ENCODE data around the gene FETUB.
"Not testable (repeated sequence)": the region's sequence is repeated elsewhere in the genome, so short reads cannot be mapped to it uniquely, and the experiment has no call there.

FETUB gene

GRCh38 chr3:186627852-186628414, 12.3 kb upstream of the FETUB start:
- TF ChIP-seq, protein P1, sequence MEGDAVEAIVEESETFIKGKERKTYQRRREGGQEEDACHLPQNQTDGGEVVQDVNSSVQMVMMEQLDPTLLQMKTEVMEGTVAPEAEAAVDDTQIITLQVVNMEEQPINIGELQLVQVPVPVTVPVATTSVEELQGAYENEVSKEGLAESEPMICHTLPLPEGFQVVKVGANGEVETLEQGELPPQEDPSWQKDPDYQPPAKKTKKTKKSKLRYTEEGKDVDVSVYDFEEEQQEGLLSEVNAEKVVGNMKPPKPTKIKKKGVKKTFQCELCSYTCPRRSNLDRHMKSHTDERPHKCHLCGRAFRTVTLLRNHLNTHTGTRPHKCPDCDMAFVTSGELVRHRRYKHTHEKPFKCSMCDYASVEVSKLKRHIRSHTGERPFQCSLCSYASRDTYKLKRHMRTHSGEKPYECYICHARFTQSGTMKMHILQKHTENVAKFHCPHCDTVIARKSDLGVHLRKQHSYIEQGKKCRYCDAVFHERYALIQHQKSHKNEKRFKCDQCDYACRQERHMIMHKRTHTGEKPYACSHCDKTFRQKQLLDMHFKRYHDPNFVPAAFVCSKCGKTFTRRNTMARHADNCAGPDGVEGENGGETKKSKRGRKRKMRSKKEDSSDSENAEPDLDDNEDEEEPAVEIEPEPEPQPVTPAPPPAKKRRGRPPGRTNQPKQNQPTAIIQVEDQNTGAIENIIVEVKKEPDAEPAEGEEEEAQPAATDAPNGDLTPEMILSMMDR (conservative IDR thresholded peaks at IDR 0.05; ENCODE audit: low read length) = no peak
- no peak overlapping the region for H3K4me3 ChIP-seq (ENCODE audit: low read length)
- no peak for DNase-seq (ENCODE audit: low read depth)

GRCh38 chr3:186628756-186629155, 11.4 kb upstream of the FETUB start:
- no peak for DNase-seq (ENCODE audit: low read depth)
- TF ChIP-seq, protein P1 (conservative IDR thresholded peaks at IDR 0.05; ENCODE audit: low read length) = no peak
- no peak overlapping the region for H3K4me3 ChIP-seq (ENCODE audit: low read length)

GRCh38 chr3:186630950-186631641, 9.1 kb upstream of the FETUB start:
- no peak overlapping the region for H3K4me3 ChIP-seq (ENCODE audit: low read length)
- TF ChIP-seq, protein P1 (conservative IDR thresholded peaks at IDR 0.05; ENCODE audit: low read length) = no peak
- DNase-seq (ENCODE audit: low read depth) = no peak

DNA sequence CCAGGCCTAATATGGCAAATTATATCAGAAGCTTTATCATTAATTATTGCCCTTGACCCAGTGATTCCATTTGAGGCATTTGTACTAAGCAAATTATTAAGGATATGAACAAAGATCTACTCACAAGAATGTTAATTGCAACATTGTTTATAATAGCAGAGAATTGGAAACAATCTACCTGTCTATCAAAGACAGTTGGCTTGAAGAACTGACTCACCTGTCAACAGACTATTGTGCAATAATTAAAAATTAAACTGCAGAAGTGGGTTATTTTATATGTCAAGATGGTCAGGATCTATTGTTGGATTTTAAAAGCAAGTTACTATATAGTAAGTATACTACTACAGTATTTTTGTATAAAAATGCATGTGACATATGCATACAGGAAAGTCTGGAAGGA, 6.7 kb upstream of the FETUB start:
- DNase-seq (ENCODE audit: low read depth) = no peak
- TF ChIP-seq, protein P1 (conservative IDR thresholded peaks at IDR 0.05; ENCODE audit: low read length) = no peak
- H3K4me3 ChIP-seq (ENCODE audit: low read length) = no peak overlapping the region

GRCh38 chr3:186634207-186634606, 6.0 kb upstream of the FETUB start:
- DNase-seq (ENCODE audit: low read depth); H3K4me3 ChIP-seq (ENCODE audit: low read length): not testable (repeated sequence)

DNA sequence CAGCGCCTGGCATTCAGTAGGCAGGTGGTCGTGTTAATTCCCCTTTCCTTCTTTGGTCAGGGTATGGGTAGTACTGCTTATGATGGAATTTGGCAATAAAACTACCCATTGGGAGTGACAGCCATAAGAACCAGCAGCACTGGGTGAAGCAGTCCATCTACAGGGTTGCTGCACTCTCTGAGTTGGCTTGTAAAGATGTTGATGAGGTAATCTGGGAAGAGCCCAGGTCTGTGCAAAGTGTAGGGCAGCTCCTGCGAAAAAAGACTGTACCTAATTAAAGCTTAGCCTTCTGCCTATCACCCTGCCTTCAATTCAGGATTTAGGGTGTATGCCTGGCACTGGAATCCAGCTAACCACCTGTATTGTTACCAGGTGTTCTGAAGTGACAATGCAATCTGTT, 4.7 kb upstream of the FETUB start:
- TF ChIP-seq, protein P1 (conservative IDR thresholded peaks at IDR 0.05; ENCODE audit: low read length) = no peak
- no peak for DNase-seq (ENCODE audit: low read depth)
- H3K4me3 ChIP-seq (ENCODE audit: low read length) = no peak overlapping the region

GRCh38 chr3:186636536-186636935, 3.7 kb upstream of the FETUB start:
- DNase-seq (ENCODE audit: low read depth) = no peak
- TF ChIP-seq, protein P1 (conservative IDR thresholded peaks at IDR 0.05; ENCODE audit: low read length) = no peak
- no peak overlapping the region for H3K4me3 ChIP-seq (ENCODE audit: low read length)
